WTC11 (cell line): ENCODE results near the gene COLEC12. TPM values are rescaled to one million over a fixed set of nuclear protein-coding genes. Genes with fewer than 3 reads are reported as not detected.

Source experiments
- ATAC-seq: fragments of 200-7000 bp; cut with Tn5 transposase; 2 replicates; pipeline ENCODE4 v1.10.0; 2021; ENCODE audit warnings: mild to moderate bottlenecking, moderate library complexity
- CTCF ChIA-PET: fragments of 300-600 bp; sonication (Branson Sonifier 250); formaldehyde crosslinking; loops from one replicate; lab custom pipeline; 2021; ENCODE audit warnings: antibody characterized with exemption; lab: Charles Lee
- POLR2A ChIA-PET: fragments of 350-600 bp; sonication (Branson Sonifier 250); formaldehyde crosslinking; loops from one replicate; lab custom pipeline; 2021; ENCODE audit warnings: antibody characterized with exemption; lab: Charles Lee
- DNase-seq: peaks from one replicate; pipeline ENCODE4 v3.0.0; 2021; ENCODE audit warnings: low spot score
- H3K27ac Mint-ChIP-seq: 2 replicates; pipeline ENCODE4 v1.8.0; 2021; ENCODE audit warnings: mixed read lengths
- H3K27me3 Mint-ChIP-seq: 2 replicates; pipeline ENCODE4 v1.8.0; 2021; ENCODE audit warnings: low read depth, mild to moderate bottlenecking, moderate library complexity, mixed read lengths
- H3K36me3 Mint-ChIP-seq: 2 replicates; pipeline ENCODE4 v1.8.0; 2021; ENCODE audit warnings: mixed read lengths
- H3K4me1 Mint-ChIP-seq: 2 replicates; pipeline ENCODE4 v1.8.0; 2022; ENCODE audit warnings: mixed read lengths
- H3K4me3 Mint-ChIP-seq: 2 replicates; pipeline ENCODE4 v1.8.0; 2021; ENCODE audit warnings: mild to moderate bottlenecking, moderate library complexity, mixed read lengths
- H3K9me3 Mint-ChIP-seq: 2 replicates; pipeline ENCODE4 v1.8.0; 2021; ENCODE audit warnings: mixed read lengths
- AR ChIP-seq: fragments of 250-450 bp; sonication (Bioruptor Pico); IDR thresholded peaks from 2 replicates; pipeline ENCODE4 v1.9.0; 2021; ENCODE audit warnings: mild to moderate bottlenecking
- CREM ChIP-seq: sonication (generic); formaldehyde crosslinking; IDR thresholded peaks from 2 replicates; pipeline ENCODE4 v1.8.1; 2022; ENCODE audit warnings: mild to moderate bottlenecking, missing genetic modification reagents, moderate library complexity
- EMX1 ChIP-seq: fragments of 250-450 bp; sonication (Bioruptor Pico); IDR thresholded peaks from 2 replicates; pipeline ENCODE4 v1.8.0; 2021; ENCODE audit warnings: mild to moderate bottlenecking
- GABPB1 ChIP-seq: sonication (generic); formaldehyde crosslinking; IDR thresholded peaks from 2 replicates; pipeline ENCODE4 v1.8.1; 2023; ENCODE audit warnings: mild to moderate bottlenecking, missing genetic modification reagents
- NFYB ChIP-seq: sonication (generic); formaldehyde crosslinking; conservative IDR thresholded peaks from 2 replicates; pipeline ENCODE4 v1.8.0; 2022; ENCODE audit warnings: low read depth, missing genetic modification reagents
- NR1H2 ChIP-seq: sonication (generic); formaldehyde crosslinking; IDR thresholded peaks from 2 replicates; pipeline ENCODE4 v1.9.0; 2021; ENCODE audit warnings: mild to moderate bottlenecking, moderate library complexity, missing genetic modification reagents
- RORB ChIP-seq: fragments of 250-450 bp; sonication (Bioruptor Pico); IDR thresholded peaks from 2 replicates; pipeline ENCODE4 v1.9.0; 2021; ENCODE audit warnings: mild to moderate bottlenecking
- SMAD4 ChIP-seq: sonication (generic); formaldehyde crosslinking; IDR thresholded peaks from 2 replicates; pipeline ENCODE4 v1.8.0; 2022; ENCODE audit warnings: mild to moderate bottlenecking, missing genetic modification reagents
- ZBTB21 ChIP-seq: sonication (generic); formaldehyde crosslinking; IDR thresholded peaks from 2 replicates; pipeline ENCODE4 v1.8.1; 2023; ENCODE audit warnings: mild to moderate bottlenecking, missing genetic modification reagents, borderline replicate concordance
- ZNF121 ChIP-seq: sonication (generic); formaldehyde crosslinking; IDR thresholded peaks from 2 replicates; pipeline ENCODE4 v1.8.0; 2023; ENCODE audit warnings: missing genetic modification reagents
- ZNF317 ChIP-seq: sonication (generic); formaldehyde crosslinking; IDR thresholded peaks from 2 replicates; pipeline ENCODE4 v1.8.1; 2023; ENCODE audit warnings: low read depth, mild to moderate bottlenecking, moderate library complexity, missing genetic modification reagents, borderline replicate concordance
- ZSCAN18 ChIP-seq: fragments of 250-450 bp; sonication (Bioruptor Pico); IDR thresholded peaks from 2 replicates; pipeline ENCODE4 v2.1.2; 2022; ENCODE audit warnings: mild to moderate bottlenecking, moderate library complexity
- total RNA-seq: library from RNA; stranded (reverse); gene quantifications from 3 replicates; pipeline ENCODE4 v1.2.3, GENCODE V29; 2021
- TF ChIP-seq, protein P1 (sequence below): fragments of 250-450 bp; sonication (Bioruptor Pico); IDR thresholded peaks from 2 replicates; pipeline ENCODE4 v1.9.0; 2021; ENCODE audit warnings: mild to moderate bottlenecking, borderline replicate concordance
- TF ChIP-seq, protein P2 (sequence below): fragments of 250-450 bp; sonication (Bioruptor Pico); conservative IDR thresholded peaks from 2 replicates; pipeline ENCODE4 v1.9.0; 2021; ENCODE audit warnings: mild to moderate bottlenecking
- TF ChIP-seq, protein P3 (sequence below): sonication (generic); formaldehyde crosslinking; IDR thresholded peaks from 2 replicates; pipeline ENCODE4 v1.8.1; 2023; ENCODE audit warnings: mild to moderate bottlenecking, missing genetic modification reagents, moderate library complexity
- TF ChIP-seq, protein P4 (sequence below): sonication (generic); formaldehyde crosslinking; IDR thresholded peaks from 2 replicates; pipeline ENCODE4 v1.8.0; 2022; ENCODE audit warnings: mild to moderate bottlenecking, missing genetic modification reagents

The COLEC12 gene
- total RNA-seq, 1 experiment from 2014 or later = 0.48 TPM

DNA sequence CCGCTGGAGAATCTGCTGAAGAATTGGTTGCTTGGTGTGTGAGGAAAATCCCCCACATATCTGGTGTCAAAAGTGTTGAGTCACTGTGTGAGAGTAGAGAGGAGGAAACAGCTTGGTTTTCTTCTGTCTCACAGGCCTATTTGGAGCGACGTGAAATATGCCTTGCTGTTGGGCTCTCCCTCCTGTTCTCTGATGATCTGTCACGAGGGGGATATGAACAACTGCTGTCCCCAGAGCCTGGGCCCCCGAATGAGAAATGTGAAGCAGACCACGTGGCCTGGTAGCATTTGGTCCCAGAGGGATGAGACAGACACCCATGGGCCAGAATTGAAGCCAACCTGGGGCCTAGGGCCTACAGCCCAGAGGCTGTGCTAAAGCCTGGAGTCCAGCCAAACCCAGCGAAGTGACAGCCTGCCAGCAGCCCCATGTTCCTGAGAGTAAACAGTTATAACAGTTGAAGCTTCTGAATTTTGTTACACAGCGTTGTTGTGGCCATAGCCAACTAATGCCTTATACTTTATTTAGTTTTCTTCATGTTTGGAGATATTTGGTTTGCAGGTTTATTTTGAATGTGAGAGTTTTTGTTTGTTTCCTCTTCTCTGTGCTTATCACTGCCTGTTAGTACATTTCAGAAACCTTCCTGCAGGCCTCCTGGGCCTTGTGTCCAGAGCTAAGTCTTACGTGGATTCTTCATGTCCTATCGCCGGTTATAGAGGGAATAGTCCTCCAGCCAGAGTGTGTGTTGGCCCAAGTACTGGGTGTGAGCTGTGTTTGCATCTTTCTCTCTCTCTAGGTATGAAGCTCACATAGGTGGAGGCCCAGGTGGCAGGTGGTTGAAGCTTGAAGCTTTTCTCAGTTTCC is 18.7 kb upstream of the COLEC12 start:
- ATAC-seq = no peak
- ChIA-PET CTCF (no interaction called here), POLR2A (no interaction called here)
- no peak for DNase-seq
- Mint-ChIP-seq H3K27ac (0 out of 2 replicates have a peak overlapping the region, but pooled peaks have one; percentile 10), H3K4me3 (no peak overlapping the region), H3K36me3 (peaks cover 9% of the 10 kb centered on the region), H3K27me3 (peaks cover under 1% of the 10 kb centered on the region; the same call in 1 of the 2 replicates), H3K9me3 (peaks cover 26% of the 10 kb centered on the region), H3K4me1 (peaks cover 26% of the 10 kb centered on the region)
- no peak for TF ChIP-seq ZBTB21 (CRISPR knock-in tag)
- TF ChIP-seq RORB (CRISPR knock-in tag) = no peak
- no peak for TF ChIP-seq EMX1 (CRISPR knock-in tag)
- TF ChIP-seq NR1H2 = no peak
- TF ChIP-seq ZNF317 (CRISPR knock-in tag) = no peak
- no peak for TF ChIP-seq AR
- TF ChIP-seq, protein P1, sequence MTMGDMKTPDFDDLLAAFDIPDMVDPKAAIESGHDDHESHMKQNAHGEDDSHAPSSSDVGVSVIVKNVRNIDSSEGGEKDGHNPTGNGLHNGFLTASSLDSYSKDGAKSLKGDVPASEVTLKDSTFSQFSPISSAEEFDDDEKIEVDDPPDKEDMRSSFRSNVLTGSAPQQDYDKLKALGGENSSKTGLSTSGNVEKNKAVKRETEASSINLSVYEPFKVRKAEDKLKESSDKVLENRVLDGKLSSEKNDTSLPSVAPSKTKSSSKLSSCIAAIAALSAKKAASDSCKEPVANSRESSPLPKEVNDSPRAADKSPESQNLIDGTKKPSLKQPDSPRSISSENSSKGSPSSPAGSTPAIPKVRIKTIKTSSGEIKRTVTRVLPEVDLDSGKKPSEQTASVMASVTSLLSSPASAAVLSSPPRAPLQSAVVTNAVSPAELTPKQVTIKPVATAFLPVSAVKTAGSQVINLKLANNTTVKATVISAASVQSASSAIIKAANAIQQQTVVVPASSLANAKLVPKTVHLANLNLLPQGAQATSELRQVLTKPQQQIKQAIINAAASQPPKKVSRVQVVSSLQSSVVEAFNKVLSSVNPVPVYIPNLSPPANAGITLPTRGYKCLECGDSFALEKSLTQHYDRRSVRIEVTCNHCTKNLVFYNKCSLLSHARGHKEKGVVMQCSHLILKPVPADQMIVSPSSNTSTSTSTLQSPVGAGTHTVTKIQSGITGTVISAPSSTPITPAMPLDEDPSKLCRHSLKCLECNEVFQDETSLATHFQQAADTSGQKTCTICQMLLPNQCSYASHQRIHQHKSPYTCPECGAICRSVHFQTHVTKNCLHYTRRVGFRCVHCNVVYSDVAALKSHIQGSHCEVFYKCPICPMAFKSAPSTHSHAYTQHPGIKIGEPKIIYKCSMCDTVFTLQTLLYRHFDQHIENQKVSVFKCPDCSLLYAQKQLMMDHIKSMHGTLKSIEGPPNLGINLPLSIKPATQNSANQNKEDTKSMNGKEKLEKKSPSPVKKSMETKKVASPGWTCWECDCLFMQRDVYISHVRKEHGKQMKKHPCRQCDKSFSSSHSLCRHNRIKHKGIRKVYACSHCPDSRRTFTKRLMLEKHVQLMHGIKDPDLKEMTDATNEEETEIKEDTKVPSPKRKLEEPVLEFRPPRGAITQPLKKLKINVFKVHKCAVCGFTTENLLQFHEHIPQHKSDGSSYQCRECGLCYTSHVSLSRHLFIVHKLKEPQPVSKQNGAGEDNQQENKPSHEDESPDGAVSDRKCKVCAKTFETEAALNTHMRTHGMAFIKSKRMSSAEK (CRISPR knock-in tag) = no peak
- TF ChIP-seq, protein P2, sequence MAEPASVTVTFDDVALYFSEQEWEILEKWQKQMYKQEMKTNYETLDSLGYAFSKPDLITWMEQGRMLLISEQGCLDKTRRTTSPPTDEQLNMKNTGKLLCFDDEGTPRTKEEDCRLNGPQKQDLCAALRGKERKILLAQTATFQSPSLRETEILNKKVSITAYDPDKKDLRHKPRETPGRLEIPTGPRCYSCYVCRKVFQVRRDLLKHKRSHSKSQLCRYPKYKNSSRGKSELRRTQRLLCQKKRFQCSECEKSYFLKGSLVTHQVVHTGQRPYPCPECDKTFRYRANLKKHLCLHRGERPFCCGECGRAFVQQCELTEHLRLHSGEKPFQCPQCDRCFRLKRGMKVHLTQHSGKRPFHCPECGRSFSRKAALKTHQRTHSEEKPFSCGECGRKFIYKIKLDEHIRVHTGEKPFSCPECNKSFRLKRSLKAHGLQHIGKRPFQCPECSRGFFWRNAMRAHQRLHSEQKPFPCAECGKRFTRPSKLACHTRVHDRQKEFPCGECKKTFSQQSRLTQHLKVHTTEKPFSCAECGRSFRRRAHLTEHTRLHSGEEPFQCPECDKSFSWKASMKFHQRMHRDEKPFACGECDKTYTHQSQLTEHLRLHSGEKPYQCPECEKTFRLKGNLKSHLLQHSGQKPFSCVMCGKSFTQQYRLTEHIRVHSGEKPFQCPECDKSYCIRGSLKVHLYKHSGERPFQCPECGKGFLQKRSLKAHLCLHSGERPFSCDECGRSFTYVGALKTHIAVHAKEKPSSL (CRISPR knock-in tag) = no peak
- TF ChIP-seq ZNF121 (CRISPR knock-in tag) = no peak
- no peak for TF ChIP-seq ZSCAN18 (CRISPR knock-in tag)
- no peak for TF ChIP-seq SMAD4

DNA sequence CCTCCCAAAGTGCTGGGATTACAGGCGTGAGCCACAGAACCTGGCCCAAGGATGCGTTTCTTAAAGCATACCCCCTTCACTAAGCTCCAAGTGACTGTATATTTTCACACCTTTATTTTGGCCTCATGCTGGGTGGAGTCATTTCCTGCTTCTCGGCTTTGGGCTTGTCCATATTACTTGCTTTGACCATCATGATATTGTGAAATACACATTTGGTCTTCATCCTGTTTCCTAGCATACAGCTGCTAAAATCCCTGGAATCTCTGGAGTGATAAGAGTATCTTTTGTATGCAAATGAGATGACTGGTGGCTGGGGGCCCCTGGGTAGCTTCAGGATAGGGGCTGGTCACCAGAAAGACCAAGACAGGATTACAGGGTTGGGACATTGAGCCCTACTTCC is 17.6 kb upstream of the COLEC12 start:
- Mint-ChIP-seq H3K4me3 (no peak overlapping the region), H3K9me3 (peaks cover 32% of the 10 kb centered on the region), H3K36me3 (peaks cover 20% of the 10 kb centered on the region), H3K27me3 (peaks cover 8% of the 10 kb centered on the region), H3K27ac (no peak overlapping the region), H3K4me1 (peaks cover 19% of the 10 kb centered on the region)
- TF ChIP-seq, protein P3, sequence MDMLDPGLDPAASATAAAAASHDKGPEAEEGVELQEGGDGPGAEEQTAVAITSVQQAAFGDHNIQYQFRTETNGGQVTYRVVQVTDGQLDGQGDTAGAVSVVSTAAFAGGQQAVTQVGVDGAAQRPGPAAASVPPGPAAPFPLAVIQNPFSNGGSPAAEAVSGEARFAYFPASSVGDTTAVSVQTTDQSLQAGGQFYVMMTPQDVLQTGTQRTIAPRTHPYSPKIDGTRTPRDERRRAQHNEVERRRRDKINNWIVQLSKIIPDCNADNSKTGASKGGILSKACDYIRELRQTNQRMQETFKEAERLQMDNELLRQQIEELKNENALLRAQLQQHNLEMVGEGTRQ (CRISPR knock-in tag) = no peak
- TF ChIP-seq, protein P4, sequence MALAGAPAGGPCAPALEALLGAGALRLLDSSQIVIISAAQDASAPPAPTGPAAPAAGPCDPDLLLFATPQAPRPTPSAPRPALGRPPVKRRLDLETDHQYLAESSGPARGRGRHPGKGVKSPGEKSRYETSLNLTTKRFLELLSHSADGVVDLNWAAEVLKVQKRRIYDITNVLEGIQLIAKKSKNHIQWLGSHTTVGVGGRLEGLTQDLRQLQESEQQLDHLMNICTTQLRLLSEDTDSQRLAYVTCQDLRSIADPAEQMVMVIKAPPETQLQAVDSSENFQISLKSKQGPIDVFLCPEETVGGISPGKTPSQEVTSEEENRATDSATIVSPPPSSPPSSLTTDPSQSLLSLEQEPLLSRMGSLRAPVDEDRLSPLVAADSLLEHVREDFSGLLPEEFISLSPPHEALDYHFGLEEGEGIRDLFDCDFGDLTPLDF (CRISPR knock-in tag) = no peak
- no peak for TF ChIP-seq CREM (CRISPR knock-in tag)
- no peak for TF ChIP-seq NFYB (CRISPR knock-in tag)
- no peak for TF ChIP-seq GABPB1
- ATAC-seq = no peak
- DNase-seq = no peak
- CTCF ChIA-PET = no interaction called here
- POLR2A ChIA-PET = no interaction called here
